K562 (cell line): ENCODE measurements around the gene LIN28A. TPM values are rescaled to one million over a fixed set of nuclear protein-coding genes. Genes with fewer than 3 reads are reported as not detected.

Source experiments
- ARID4B ChIP-seq: sonication (generic); formaldehyde crosslinking; IDR thresholded peaks from 2 replicates; pipeline ENCODE4 v1.8.0; 2022; ENCODE audit warnings: mild to moderate bottlenecking, missing genetic modification reagents
- ATF3 ChIP-seq, 2 experiments: fragments of 450-650 bp in 1 of 2; sonication (generic) in 1 of 2; formaldehyde crosslinking in 1 of 2; IDR thresholded peaks in 1 of 2; conservative IDR thresholded peaks in 1 of 2; 2 replicates each; pipeline versions ENCODE4 v1.6.1 to v1.8.1; 2016 to 2023; ENCODE audit warnings: mild to moderate bottlenecking in 2 of 2, moderate library complexity in 2 of 2, inconsistent platforms in 1 of 2, missing genetic modification reagents in 1 of 2
- BHLHE40 ChIP-seq: IDR thresholded peaks from 2 replicates; pipeline ENCODE4 v1.6.1; 2011; ENCODE audit warnings: low read length, improper control_type of control experiment
- CBX8 ChIP-seq: fragments of 200-600 bp; sonication (generic); IDR thresholded peaks from 2 replicates; pipeline ENCODE4 v1.6.1; 2012; ENCODE audit warnings: borderline replicate concordance, mixed run types, low read depth, mild to moderate bottlenecking, moderate library complexity, mixed read lengths, low read length, control low read depth, inconsistent platforms; ENCODE audit not compliant: poor library complexity, severe bottlenecking; ENCODE audit errors: extremely low read depth
- CGGBP1 ChIP-seq: fragments of 250-450 bp; sonication (Bioruptor Pico); IDR thresholded peaks from 2 replicates; pipeline ENCODE4 v1.9.0; 2021; ENCODE audit warnings: mild to moderate bottlenecking
- CUX1 ChIP-seq: fragments of 200-800 bp; sonication (Bioruptor generic); IDR thresholded peaks from 2 replicates; pipeline ENCODE4 v1.6.1; 2016; ENCODE audit warnings: missing genetic modification characterization, missing compliant biosample characterization
- DIDO1 ChIP-seq: fragments of 450-650 bp; IDR thresholded peaks from 2 replicates; pipeline ENCODE4 v1.6.1; 2016; ENCODE audit warnings: low read depth, missing biosample characterization, missing genetic modification characterization
- EGR1 ChIP-seq: fragments of 450-650 bp; conservative IDR thresholded peaks from 2 replicates; pipeline ENCODE4 v1.6.1; 2017; ENCODE audit warnings: mild to moderate bottlenecking
- GATAD2B ChIP-seq: fragments of 450-650 bp; IDR thresholded peaks from 2 replicates; pipeline ENCODE4 v1.6.1; 2017; ENCODE audit warnings: mild to moderate bottlenecking, borderline replicate concordance
- HNRNPLL ChIP-seq: fragments of 200-400 bp; formaldehyde crosslinking; IDR thresholded peaks from 2 replicates; pipeline ENCODE4 v1.6.1; 2017; ENCODE audit warnings: low read length, low read depth, mild to moderate bottlenecking; ENCODE audit not compliant: poor library complexity, severe bottlenecking
- L3MBTL2 ChIP-seq: fragments of 450-650 bp; IDR thresholded peaks from 2 replicates; pipeline ENCODE4 v1.6.1; 2016; ENCODE audit warnings: mild to moderate bottlenecking, moderate library complexity
- NELFE ChIP-seq: IDR thresholded peaks from 2 replicates; pipeline ENCODE4 v1.6.1; 2011; ENCODE audit warnings: mild to moderate bottlenecking; ENCODE audit not compliant: insufficient read depth, insufficient read length
- POLR3G ChIP-seq: IDR thresholded peaks from 2 replicates; pipeline ENCODE4 v1.6.1; 2011; ENCODE audit not compliant: insufficient read length, insufficient replicate concordance; ENCODE audit errors: extremely low read depth
- RBM39 ChIP-seq: fragments of 200-400 bp; formaldehyde crosslinking; optimal IDR thresholded peaks from 2 replicates; pipeline ENCODE3; 2018; ENCODE audit warnings: low read depth, low read length
- polyA plus RNA-seq, 8 experiments: library from polyadenylated mRNA; depleted of rRNA in 4 of 8; stranded (reverse) in 5 of 8; unstranded in 3 of 8; fragments of >200 nt; fragmentation: Nextera tagmentation in 2 of 8; fragmentation: Illumina TruSeq in 1 of 8; extraction: Ambion mirVana in 2 of 8; extraction: Trizol in 1 of 8; gene quantifications; 2 replicates each; pipeline versions ENCODE4 v1.2.1 to v1.2.3, GENCODE V29; 2011 to 2014; ENCODE audit warnings: inconsistent platforms in 1 of 8, missing spikeins in 1 of 8
- total RNA-seq, 7 experiments: library from RNA; depleted of rRNA in 6 of 7; stranded (reverse); fragments of >200 nt in 6 of 7; fragmentation: Illumina TruSeq in 2 of 7; extraction: Trizol in 2 of 7; gene quantifications; 2 replicates each; pipeline versions ENCODE4 v1.2.1 to v1.2.3, GENCODE V29; 2011 to 2021; ENCODE audit warnings: low replicate concordance in 1 of 7

Gene LIN28A
- total and polyA plus RNA-seq, 9 of the 15 experiments (the other 6 are each of a cell fraction or from before 2014, with no cell fraction given): 0.80 to 5.4 (median 3.9) TPM

GRCh38 chr1:26472901-26473845, 62.6 kb downstream of the LIN28A start (continued):
- TF ChIP-seq ARID4B (CRISPR knock-in tag) (peak; percentile 93), ATF3 (IDR thresholded peaks at IDR 0.05) (0 out of 2 replicates have a peak, but pooled peaks have one; percentile 16), ATF3 (CRISPR knock-in tag; conservative IDR thresholded peaks at IDR 0.05) (peak; percentile 13), RBM39 (no peak), GATAD2B (0 out of 2 replicates have a peak, but pooled peaks have one; percentile 7), CGGBP1 (CRISPR knock-in tag) (0 out of 2 replicates have a peak, but pooled peaks have one; percentile 38), CBX8 (no peak), L3MBTL2 (peak; percentile 62), HNRNPLL (peak; percentile 78), BHLHE40 (peak; percentile 99), CUX1 (CRISPR knock-in tag) (no peak), DIDO1 (no peak), EGR1 (peak; percentile 100), POLR3G (no peak), NELFE (no peak)
